ENCODE measurements around the gene PHF2.

DNA sequence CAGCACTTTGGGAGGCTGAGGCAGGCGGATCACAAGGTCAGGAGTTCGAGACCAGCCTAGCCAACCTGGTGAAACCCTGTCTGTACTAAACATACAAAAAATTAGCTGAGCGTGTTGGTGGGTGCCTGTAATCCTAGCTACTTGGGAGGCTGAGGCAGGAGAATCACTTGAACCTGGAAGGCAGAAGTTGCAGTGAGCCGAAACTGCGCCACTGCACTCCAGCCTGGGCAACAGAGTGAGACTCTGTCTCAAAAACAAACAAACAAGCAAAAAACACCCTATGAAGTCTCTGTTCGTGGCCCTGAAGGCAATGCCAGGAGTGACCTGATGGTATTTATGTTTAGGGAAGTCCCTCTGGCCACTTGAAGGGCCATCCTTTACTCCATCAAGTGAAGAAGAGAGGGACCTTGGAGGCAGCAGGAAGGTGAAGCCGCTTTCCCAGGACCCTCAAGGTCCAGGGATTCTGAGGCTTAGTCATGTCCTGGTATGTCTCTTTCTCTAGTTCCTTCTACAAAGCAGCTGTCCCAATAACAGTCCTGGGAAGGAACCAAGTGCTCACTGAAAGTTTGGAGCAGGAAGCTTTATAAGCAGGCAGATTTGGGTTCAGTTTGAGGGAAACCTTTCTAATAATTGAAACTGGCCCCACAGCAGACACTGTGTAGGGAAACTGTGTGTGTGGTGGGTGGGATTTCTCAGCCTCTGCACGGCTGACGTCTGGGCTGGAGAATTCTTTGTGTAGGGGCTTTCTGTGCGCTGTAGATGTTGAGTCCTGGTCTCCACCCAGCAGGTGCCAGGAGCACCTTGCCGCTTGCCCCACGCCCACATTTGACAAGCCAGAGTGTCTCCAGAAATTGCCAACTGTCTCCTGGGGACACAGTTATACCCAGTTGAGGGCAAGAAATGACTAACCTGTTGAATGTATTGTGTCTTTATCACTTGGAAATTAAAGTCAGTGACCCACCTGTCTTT lies 12.5 kb downstream of the PHF2 start:
- TF ChIP-seq POLR2A (IDR thresholded peaks at IDR 0.05; ENCODE audit: low read length): no peak
- TF ChIP-seq GATA1 (IDR thresholded peaks at IDR 0.05; ENCODE audit: low read depth, low read length): no peak
